Breast epithelium (tissue), 3 donors: ENCODE measurements around the gene AK5.

Source experiments
- CTCF ChIP-seq, 3 donors: fragments of 450-650 bp; IDR thresholded peaks; one replicate each; pipeline ENCODE4 v1.5.1; 2016 to 2017; ENCODE audit warnings: antibody characterized with exemption in 3 of 3, mild to moderate bottlenecking in 3 of 3, moderate library complexity in 3 of 3
- POLR2A ChIP-seq: fragments of 450-650 bp; IDR thresholded peaks from one replicate; pipeline ENCODE4 v1.6.1; 2016; ENCODE audit warnings: antibody characterized with exemption, mild to moderate bottlenecking, moderate library complexity
- POLR2AphosphoS5 ChIP-seq, 3 donors: sonication (generic); formaldehyde crosslinking; IDR thresholded peaks; one replicate each; pipeline ENCODE4 v1.6.1; 2017; ENCODE audit warnings: antibody characterized with exemption in 3 of 3

- TF ChIP-seq CTCF (IDR thresholded peaks at IDR 0.05) (no peak), POLR2A (no peak), POLR2AphosphoS5 (IDR thresholded peaks at IDR 0.05) (no peak)
Observed at GRCh38 chr1:77370161-77370560, 88.3 kb downstream of the AK5 start.
